HEK293T (cell line): ENCODE data around the gene TBC1D32.

ENCODE experiments used
- CTCF ChIA-PET: fragments of 350-600 bp; formaldehyde crosslinking; extraction: SDS; loops from one replicate; lab custom pipeline; 2021; ENCODE audit warnings: antibody characterized with exemption, inconsistent platforms; lab: Yijun Ruan, JAX
- POLR2A ChIA-PET: fragments of 350-600 bp; formaldehyde crosslinking; extraction: SDS; loops from one replicate; lab custom pipeline; 2020; ENCODE audit warnings: antibody characterized with exemption, inconsistent platforms; lab: Yijun Ruan, JAX
- DNase-seq: peaks from one replicate; pipeline ENCODE4 v3.0.0; 2012; ENCODE audit warnings: mixed read lengths; ENCODE audit errors: extremely low spot score
- ARNT ChIP-seq: fragments of 450-650 bp; IDR thresholded peaks from 2 replicates; pipeline ENCODE4 v1.6.1; 2017; ENCODE audit warnings: mild to moderate bottlenecking
- BHLHE40 ChIP-seq: fragments of 450-650 bp; IDR thresholded peaks from 2 replicates; pipeline ENCODE4 v1.6.1; 2016; ENCODE audit warnings: mild to moderate bottlenecking, moderate library complexity, borderline replicate concordance
- CTBP1 ChIP-seq: fragments of 450-650 bp; IDR thresholded peaks from 2 replicates; pipeline ENCODE4 v1.6.1; 2016; ENCODE audit warnings: borderline replicate concordance
- ELF4 ChIP-seq: fragments of 450-650 bp; IDR thresholded peaks from 2 replicates; pipeline ENCODE4 v1.6.1; 2017; ENCODE audit warnings: antibody characterized with exemption
- FOXA1 ChIP-seq: fragments of 450-650 bp; IDR thresholded peaks from 2 replicates; pipeline ENCODE4 v1.6.1; 2016; ENCODE audit warnings: mild to moderate bottlenecking
- FOXK2 ChIP-seq: fragments of 450-650 bp; IDR thresholded peaks from 2 replicates; pipeline ENCODE4 v1.6.1; 2016; ENCODE audit warnings: mild to moderate bottlenecking
- FOXM1 ChIP-seq: fragments of 450-650 bp; IDR thresholded peaks from 2 replicates; pipeline ENCODE4 v1.6.1; 2017; ENCODE audit warnings: mild to moderate bottlenecking, borderline replicate concordance
- HDGF ChIP-seq: fragments of 450-650 bp; IDR thresholded peaks from 2 replicates; pipeline ENCODE4 v1.6.1; 2017; ENCODE audit warnings: antibody characterized with exemption, borderline replicate concordance
- L3MBTL2 ChIP-seq: fragments of 450-650 bp; conservative IDR thresholded peaks from 2 replicates; pipeline ENCODE4 v1.6.1; 2016; ENCODE audit warnings: mild to moderate bottlenecking
- LEF1 ChIP-seq: fragments of 450-650 bp; IDR thresholded peaks from 2 replicates; pipeline ENCODE4 v1.6.1; 2017; ENCODE audit warnings: mild to moderate bottlenecking, borderline replicate concordance
- NFRKB ChIP-seq: fragments of 450-650 bp; IDR thresholded peaks from 2 replicates; pipeline ENCODE4 v1.6.1; 2016; ENCODE audit warnings: mild to moderate bottlenecking, moderate library complexity
- SP1 ChIP-seq: fragments of 450-650 bp; IDR thresholded peaks from 2 replicates; pipeline ENCODE4 v1.6.1; 2017
- SUZ12 ChIP-seq: fragments of 450-650 bp; IDR thresholded peaks from 2 replicates; pipeline ENCODE4 v1.6.1; 2016; ENCODE audit warnings: mild to moderate bottlenecking
- TARDBP ChIP-seq: fragments of 450-650 bp; IDR thresholded peaks from 2 replicates; pipeline ENCODE4 v1.6.1; 2016
- ZNF384 ChIP-seq: fragments of 450-650 bp; IDR thresholded peaks from 2 replicates; pipeline ENCODE4 v1.6.1; 2016
- TF ChIP-seq, protein P1 (sequence below): fragments of 450-650 bp; IDR thresholded peaks from 2 replicates; pipeline ENCODE4 v1.6.1; 2016

TBC1D32 gene

DNA sequence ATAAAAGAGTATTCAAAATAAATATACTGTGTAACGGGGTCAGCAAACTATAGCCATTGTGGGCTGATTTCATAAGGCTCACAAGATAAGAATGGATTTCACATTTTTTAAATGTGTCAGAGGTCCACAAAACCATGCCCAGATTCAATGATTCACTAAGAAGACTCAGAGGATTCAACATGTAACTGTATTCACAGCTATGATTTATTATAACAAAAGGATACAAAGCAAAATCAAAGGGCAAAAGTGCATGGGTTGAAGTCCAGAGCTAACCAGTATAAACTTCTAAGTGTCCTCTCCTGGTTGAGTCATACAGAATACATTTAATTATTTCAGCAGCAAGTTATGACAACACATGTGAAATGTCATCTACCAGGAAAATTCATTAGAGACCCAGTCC, 49.2 kb downstream of the TBC1D32 start:
- no peak for DNase-seq
- no peak for TF ChIP-seq CTBP1
- TF ChIP-seq ZNF384: no peak
- no peak for TF ChIP-seq LEF1
- TF ChIP-seq ELF4: no peak
- TF ChIP-seq BHLHE40: no peak
- no peak for TF ChIP-seq SUZ12
- no peak for TF ChIP-seq FOXA1
- no peak for TF ChIP-seq NFRKB
- no peak for TF ChIP-seq L3MBTL2
- TF ChIP-seq TARDBP: no peak
- ChIA-PET CTCF (no interaction called here), POLR2A (no interaction called here)

DNA sequence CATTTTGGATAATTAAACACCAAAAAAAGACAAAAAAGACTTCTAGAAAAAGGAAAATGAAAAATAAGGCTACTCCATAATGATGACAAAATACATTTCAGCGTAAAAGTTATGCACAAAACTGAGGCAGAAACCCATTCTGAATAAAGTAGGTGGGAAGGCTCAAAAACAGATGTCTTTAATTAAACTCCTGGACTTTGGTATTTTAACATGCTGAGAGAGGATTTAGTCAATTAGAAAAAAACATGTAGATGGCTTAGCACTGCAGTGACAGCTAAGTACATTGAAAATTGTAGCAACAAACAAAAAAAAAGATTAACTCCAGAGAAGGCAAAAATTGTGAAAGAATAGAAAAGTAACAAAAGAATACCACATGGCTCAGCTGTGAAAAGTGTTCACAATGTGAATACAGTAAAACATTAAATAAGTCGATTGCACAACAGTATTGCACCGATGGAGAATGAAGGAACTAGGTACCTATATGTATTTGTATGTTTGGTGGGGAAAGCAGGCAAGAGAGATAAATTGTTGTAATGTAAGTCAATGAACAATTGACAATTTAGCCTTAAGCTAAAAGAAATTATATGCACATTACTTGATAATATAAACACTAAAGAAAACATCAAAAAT, 59.5 kb downstream of the TBC1D32 start:
- CTCF ChIA-PET: interaction anchor here (0.7 kb wide), 1 partner anchor 9 kb away, joined by 6 read pairs; no protein-coding TSS in a partner anchor

DNA sequence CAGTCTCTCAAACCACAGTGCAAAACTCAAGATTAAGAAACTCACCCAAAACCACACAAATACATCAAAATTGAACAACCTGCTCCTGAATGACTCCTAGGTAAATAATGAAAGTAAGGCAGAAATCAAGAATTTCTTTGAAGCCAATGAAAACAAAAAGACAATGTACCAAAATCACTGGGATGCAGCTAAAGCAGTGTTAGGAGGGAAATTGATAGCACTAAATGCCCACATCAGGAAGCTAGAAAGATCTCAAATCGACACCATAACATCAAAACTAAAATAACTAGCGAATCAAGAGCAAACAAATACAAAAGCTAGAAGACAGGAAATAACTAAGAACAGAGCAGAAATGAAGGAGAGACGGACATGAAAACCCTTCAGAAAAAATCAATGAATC, 70.5 kb downstream of the TBC1D32 start:
- TF ChIP-seq CTBP1: no peak
- no peak for TF ChIP-seq FOXM1
- no peak for TF ChIP-seq ARNT
- no peak for TF ChIP-seq NFRKB
- TF ChIP-seq TARDBP: no peak
- no peak for TF ChIP-seq FOXK2
- no peak for TF ChIP-seq SUZ12
- no peak for TF ChIP-seq BHLHE40
- TF ChIP-seq HDGF: no peak
- no peak for TF ChIP-seq ZNF384
- TF ChIP-seq FOXA1: no peak
- CTCF ChIA-PET: no interaction called here
- no peak for DNase-seq
- POLR2A ChIA-PET: no interaction called here

More for the DNA sequence above, 59.5 kb downstream of the TBC1D32 start:
- POLR2A ChIA-PET: no interaction called here
- no peak for TF ChIP-seq FOXM1
- DNase-seq: no peak

DNA sequence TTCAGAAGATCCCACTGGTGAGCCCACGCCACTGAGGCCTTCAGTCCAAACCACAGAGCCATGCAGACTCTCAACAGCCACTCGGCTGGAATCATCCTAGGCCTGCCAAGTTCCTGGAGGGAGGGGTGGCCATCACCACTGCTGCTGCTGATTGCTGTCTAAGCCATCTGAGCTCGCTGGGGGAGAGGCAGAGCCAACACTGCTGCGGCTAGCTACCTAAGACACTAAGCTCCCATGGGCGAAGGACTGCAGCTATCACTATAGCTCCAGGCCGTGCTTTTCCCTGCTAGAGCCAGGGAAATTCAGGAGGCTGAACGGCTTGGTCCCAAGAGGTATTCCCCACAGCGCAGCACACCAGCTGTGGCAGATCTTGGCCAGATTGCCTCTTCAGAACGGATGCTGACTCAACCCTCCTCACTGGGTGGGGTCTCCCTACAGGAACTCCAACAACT, 73.6 kb downstream of the TBC1D32 start:
- CTCF ChIA-PET: interaction anchor here (0.5 kb wide), 1 partner anchor 59 kb away, joined by 3 read pairs; no protein-coding TSS in a partner anchor
- POLR2A ChIA-PET: no interaction called here
- TF ChIP-seq, protein P1, sequence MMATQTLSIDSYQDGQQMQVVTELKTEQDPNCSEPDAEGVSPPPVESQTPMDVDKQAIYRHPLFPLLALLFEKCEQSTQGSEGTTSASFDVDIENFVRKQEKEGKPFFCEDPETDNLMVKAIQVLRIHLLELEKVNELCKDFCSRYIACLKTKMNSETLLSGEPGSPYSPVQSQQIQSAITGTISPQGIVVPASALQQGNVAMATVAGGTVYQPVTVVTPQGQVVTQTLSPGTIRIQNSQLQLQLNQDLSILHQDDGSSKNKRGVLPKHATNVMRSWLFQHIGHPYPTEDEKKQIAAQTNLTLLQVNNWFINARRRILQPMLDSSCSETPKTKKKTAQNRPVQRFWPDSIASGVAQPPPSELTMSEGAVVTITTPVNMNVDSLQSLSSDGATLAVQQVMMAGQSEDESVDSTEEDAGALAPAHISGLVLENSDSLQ: no peak
- TF ChIP-seq ARNT (no peak), FOXA1 (no peak), HDGF (no peak), SUZ12 (no peak)
- no peak for DNase-seq

DNA sequence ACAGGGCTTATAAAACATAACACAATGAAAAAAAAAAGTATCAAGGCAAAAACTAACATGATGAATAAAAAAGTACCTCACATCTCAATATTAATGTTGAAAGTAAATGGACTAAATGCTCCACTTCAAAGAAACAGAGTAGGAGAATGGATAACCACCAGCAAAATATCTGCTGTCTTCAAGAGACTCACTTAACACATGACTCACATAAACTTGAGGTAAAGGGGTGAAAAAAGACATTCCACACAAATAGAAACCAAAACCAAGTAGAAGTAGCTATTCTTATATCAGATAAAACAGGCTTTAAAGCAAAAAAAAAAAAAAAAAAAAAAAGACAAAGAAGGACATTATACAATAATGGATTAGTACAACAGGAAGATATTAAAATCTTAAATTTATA, 86.9 kb downstream of the TBC1D32 start:
- TF ChIP-seq ARNT (no peak), FOXK2 (no peak), HDGF (no peak), LEF1 (no peak), ZNF384 (no peak), FOXM1 (no peak), L3MBTL2 (no peak), NFRKB (no peak), CTBP1 (no peak)
- TF ChIP-seq, protein P1: no peak
- DNase-seq: no peak
- POLR2A ChIA-PET: no interaction called here

DNA sequence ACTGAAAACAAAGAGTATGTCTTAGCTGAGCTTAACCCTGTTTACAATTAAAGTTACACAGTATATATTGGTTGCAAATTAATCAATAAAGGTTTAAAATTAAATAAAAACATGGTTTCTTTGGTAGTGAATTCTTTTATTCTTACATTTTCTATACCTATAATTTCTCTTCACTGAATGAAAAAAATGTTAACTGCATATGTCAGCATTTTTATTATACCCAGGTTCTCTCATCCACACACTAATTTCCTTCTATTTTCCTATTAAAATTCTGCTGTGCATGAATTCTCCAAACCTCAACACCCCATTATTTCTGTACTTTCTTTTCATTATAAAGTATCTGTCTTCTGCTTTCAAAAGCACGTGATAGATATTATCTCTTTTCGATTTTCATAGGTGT, 91.9 kb downstream of the TBC1D32 start:
- DNase-seq: no peak
- ChIA-PET POLR2A (no interaction called here), CTCF (no interaction called here)
- TF ChIP-seq L3MBTL2: no peak
- TF ChIP-seq ZNF384: no peak
- TF ChIP-seq ELF4: no peak
- no peak for TF ChIP-seq FOXM1
- TF ChIP-seq SP1: no peak
- no peak for TF ChIP-seq CTBP1
- TF ChIP-seq, protein P1: no peak
- no peak for TF ChIP-seq NFRKB
- TF ChIP-seq BHLHE40: no peak
- no peak for TF ChIP-seq FOXA1
- TF ChIP-seq FOXK2: no peak

More for the DNA sequence above, 86.9 kb downstream of the TBC1D32 start:
- CTCF ChIA-PET: no interaction called here

DNA sequence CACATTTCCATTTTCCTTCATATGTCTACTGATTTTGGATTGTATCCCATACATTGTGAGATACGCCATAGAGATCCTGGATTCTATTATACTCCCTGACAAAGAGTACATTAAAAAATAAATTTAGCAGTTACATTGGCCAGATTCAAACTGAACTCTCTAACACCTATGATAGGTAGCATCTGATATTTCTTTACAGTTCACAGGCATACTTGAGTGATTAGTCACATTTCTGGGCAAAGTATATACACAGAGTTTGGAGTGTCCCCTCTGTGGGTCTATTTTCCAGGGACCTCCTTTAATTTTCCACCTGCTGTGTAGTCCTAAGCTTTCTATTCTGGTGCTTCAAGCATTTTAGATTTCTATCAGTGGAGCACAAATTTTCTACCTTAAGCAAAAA, 96.4 kb downstream of the TBC1D32 start:
- ChIA-PET CTCF (no interaction called here), POLR2A (no interaction called here)
- no peak for DNase-seq
- no peak for TF ChIP-seq FOXM1
- no peak for TF ChIP-seq FOXA1
- TF ChIP-seq ARNT: no peak
- TF ChIP-seq LEF1: no peak
- TF ChIP-seq HDGF: no peak
